Measurements from ENCODE around the gene NOL4L.

NOL4L gene

GRCh38 chr20:32574296-32575226 is 10.6 kb downstream of the NOL4L start:
- no peak for DNase-seq

GRCh38 chr20:32573167-32573851 is 11.8 kb downstream of the NOL4L start:
- no peak for DNase-seq

GRCh38 chr20:32572271-32572968 is 12.7 kb downstream of the NOL4L start:
- DNase-seq: no peak

- no peak for DNase-seq
Measured at GRCh38 chr20:32571566-32571965, 13.6 kb downstream of the NOL4L start.

GRCh38 chr20:32570401-32571190 is 14.5 kb downstream of the NOL4L start:
- no peak for DNase-seq

GRCh38 chr20:32569380-32570305 is 15.5 kb downstream of the NOL4L start:
- DNase-seq: no peak

GRCh38 chr20:32569018-32569379 is 16.1 kb downstream of the NOL4L start:
- no peak for DNase-seq

GRCh38 chr20:32567384-32568178 is 17.6 kb downstream of the NOL4L start:
- DNase-seq: no peak

- no peak for DNase-seq
Measured at GRCh38 chr20:32566379-32567374, 18.5 kb downstream of the NOL4L start.

GRCh38 chr20:32565735-32566032 is 19.4 kb downstream of the NOL4L start:
- DNase-seq: no peak

GRCh38 chr20:32564921-32565734 is 20.0 kb downstream of the NOL4L start:
- no peak for DNase-seq

GRCh38 chr20:32564440-32564839 is 20.7 kb downstream of the NOL4L start:
- no peak for DNase-seq

GRCh38 chr20:32563311-32564272 is 21.5 kb downstream of the NOL4L start:
- DNase-seq: no peak

- no peak for DNase-seq
Measured at GRCh38 chr20:32562495-32562911, 22.6 kb downstream of the NOL4L start.

GRCh38 chr20:32560989-32561830 is 23.9 kb downstream of the NOL4L start:
- DNase-seq: no peak

GRCh38 chr20:32560482-32560988 is 24.6 kb downstream of the NOL4L start:
- DNase-seq: no peak

Measured in NCI-H2107 (cell line).